Endothelial cell of umbilical vein (primary cell): ENCODE results near the gene TTC23L. TPM values are rescaled to one million over a fixed set of nuclear protein-coding genes. Genes with fewer than 3 reads are reported as not detected.

Experiments used
- BruUV-seq: library from RNA; stranded (reverse); fragments of 400-500 nt; replicated peaks from 2 replicates; lab custom pipeline; 2021; lab: Mats Ljungman, UMichigan
- CTCF ChIA-PET: fragments of 300-600, 350-600 bp; sonication (Branson Sonifier 250); formaldehyde crosslinking; loops from one replicate; lab custom pipeline; 2021; ENCODE audit warnings: antibody characterized with exemption, inconsistent platforms; lab: Charles Lee
- POLR2A ChIA-PET: fragments of 300-600, 350-600 bp; sonication (Branson Sonifier 250); formaldehyde crosslinking; loops from one replicate; lab custom pipeline; 2021; ENCODE audit warnings: antibody characterized with exemption, inconsistent platforms; lab: Charles Lee
- DNase-seq: peaks from one replicate; pipeline ENCODE4 v3.0.0-alpha.2; 2011; ENCODE audit warnings: low read depth, low spot score
- FAIRE-seq: peaks from 2 replicates; lab custom pipeline; 2011; peaks lifted over from hg19 to GRCh38; lab: Jason Lieb, UNC
- H2AFZ ChIP-seq: 2 replicates; pipeline ENCODE4 v1.6.0; 2012; ENCODE audit warnings: low read depth, low read length, control low read depth, inconsistent platforms
- H3K27ac ChIP-seq: 2 replicates; pipeline ENCODE4 v1.5.1; 2011; ENCODE audit warnings: low read depth, mild to moderate bottlenecking, control low read depth, low read length, moderate library complexity; ENCODE audit not compliant: insufficient read depth
- H3K27me3 ChIP-seq, 2 experiments: 2 replicates each; pipeline versions ENCODE4 v1.6.0 to v1.6.1; 2011; ENCODE audit warnings: low read length in 2 of 2, mixed read lengths in 1 of 2; ENCODE audit not compliant: control insufficient read depth in 2 of 2, insufficient read depth in 2 of 2
- H3K36me3 ChIP-seq, 2 experiments: 2 replicates in 1 of 2; 3 replicates in 1 of 2; pipeline ENCODE4 v1.5.1; 2011; ENCODE audit warnings: low read length in 2 of 2, mild to moderate bottlenecking in 1 of 2, moderate library complexity in 1 of 2; ENCODE audit not compliant: control insufficient read depth in 2 of 2, insufficient read depth in 2 of 2; ENCODE audit errors: extremely low read depth in 1 of 2
- H3K4me1 ChIP-seq: 3 replicates; pipeline ENCODE4 v1.5.1; 2011; ENCODE audit warnings: mild to moderate bottlenecking, low read length; ENCODE audit not compliant: control insufficient read depth, insufficient read depth; ENCODE audit errors: extremely low read depth
- H3K4me2 ChIP-seq: 2 replicates; pipeline ENCODE4 v1.6.1; 2011; ENCODE audit warnings: low read length, control low read depth, mixed read lengths; ENCODE audit not compliant: insufficient read depth
- H3K4me3 ChIP-seq, 3 experiments: fragments of 200-600 bp in 1 of 3; sonication (generic), shearing (Covaris generic) in 1 of 3; replicated peaks in 1 of 3; 2 replicates each; pipeline ENCODE4 v1.5.1; 2011 to 2016; ENCODE audit warnings: control low read depth in 3 of 3, low read length in 3 of 3, mild to moderate bottlenecking in 2 of 3, inconsistent platforms in 1 of 3, low read depth in 1 of 3, moderate library complexity in 1 of 3; ENCODE audit not compliant: insufficient read depth in 1 of 3
- H3K79me2 ChIP-seq: 2 replicates; pipeline ENCODE4 v1.6.0; 2012; ENCODE audit warnings: low read length, inconsistent platforms; ENCODE audit not compliant: control insufficient read depth, insufficient read depth
- H3K9ac ChIP-seq: replicated peaks from 2 replicates; pipeline ENCODE3; 2011; ENCODE audit warnings: low read length, control low read depth; ENCODE audit not compliant: insufficient read depth; ENCODE audit errors: extremely low read depth
- H3K9me1 ChIP-seq: replicated peaks from 3 replicates; pipeline ENCODE4 v1.6.0; 2011; ENCODE audit warnings: mild to moderate bottlenecking, low read length; ENCODE audit not compliant: control insufficient read depth, insufficient read depth; ENCODE audit errors: extremely low read depth
- H3K9me3 ChIP-seq: replicated peaks from 2 replicates; pipeline ENCODE4 v1.5.1; 2012; ENCODE audit warnings: low read length, inconsistent platforms; ENCODE audit not compliant: control insufficient read depth, insufficient read depth
- H4K20me1 ChIP-seq: replicated peaks from 2 replicates; pipeline ENCODE3; 2011; ENCODE audit warnings: mild to moderate bottlenecking, low read length; ENCODE audit not compliant: control insufficient read depth, insufficient read depth; ENCODE audit errors: extremely low read depth
- CTCF ChIP-seq, 2 donors: IDR thresholded peaks; 1 replicate in 1 of 2; 2 replicates in 1 of 2; pipeline ENCODE4 v1.5.1; 2011; ENCODE audit warnings: low read length in 2 of 2, mild to moderate bottlenecking in 2 of 2, moderate library complexity in 2 of 2, control low read depth in 1 of 2, inconsistent platforms in 1 of 2, low read depth in 1 of 2; ENCODE audit not compliant: insufficient read depth in 1 of 2; ENCODE audit errors: extremely low read depth in 1 of 2
- EZH2 ChIP-seq: IDR thresholded peaks from 2 replicates; pipeline ENCODE4 v1.6.1; 2012; ENCODE audit warnings: borderline replicate concordance, low read depth, mild to moderate bottlenecking, moderate library complexity, low read length, inconsistent platforms; ENCODE audit not compliant: severe bottlenecking
- FOS ChIP-seq: IDR thresholded peaks from 2 replicates; pipeline ENCODE4 v1.6.1; 2011; ENCODE audit warnings: mild to moderate bottlenecking, low read length, moderate library complexity, borderline replicate concordance; ENCODE audit not compliant: insufficient read depth
- GATA2 ChIP-seq: IDR thresholded peaks from 2 replicates; pipeline ENCODE4 v1.7.0; 2011; ENCODE audit warnings: low read depth, mild to moderate bottlenecking, moderate library complexity, mixed read lengths, low read length; ENCODE audit not compliant: insufficient read length, insufficient read depth
- JUN ChIP-seq: IDR thresholded peaks from 2 replicates; pipeline ENCODE4 v1.6.1; 2011; ENCODE audit warnings: borderline replicate concordance, low read depth; ENCODE audit not compliant: insufficient read length, insufficient read depth
- MYC ChIP-seq: IDR thresholded peaks from one replicate; pipeline ENCODE4 v1.6.1; 2011; ENCODE audit warnings: mild to moderate bottlenecking, low read depth, low read length
- POLR2A ChIP-seq: IDR thresholded peaks from 2 replicates; pipeline ENCODE4 v1.6.1; 2012; ENCODE audit warnings: low read depth, mild to moderate bottlenecking, control low read depth, low read length
- POLR2AphosphoS5 ChIP-seq: IDR thresholded peaks from 2 replicates; pipeline ENCODE4 v1.6.1; 2012; ENCODE audit warnings: low read depth, mild to moderate bottlenecking, control low read depth, low read length, moderate library complexity; ENCODE audit not compliant: insufficient read depth
- dilution Hi-C: fragments of 300-500 bp; cut with MboI; formaldehyde crosslinking; loops from one replicate; pipeline ENCODE4 v1.15.0; 2019; ENCODE audit warnings: low sequenced_read_pairs; ENCODE audit not compliant: extremely low pct_ligation_motif_present
- intact Hi-C: fragments of 100-400 bp; cut with micrococcal nuclease; formaldehyde crosslinking; loops from one replicate; pipeline ENCODE4 v1.10.0; 2022
- polyA plus RNA-seq, 4 experiments: library from polyadenylated mRNA; depleted of rRNA in 3 of 4; stranded (reverse) in 3 of 4; unstranded in 1 of 4; fragments of >200 nt; gene quantifications; 2 replicates each; pipeline versions ENCODE4 v1.2.1 to v1.2.3, GENCODE V29; 2011 to 2012; ENCODE audit warnings: missing spikeins in 1 of 4
- total RNA-seq: library from RNA; stranded (reverse); gene quantifications from 2 replicates; pipeline ENCODE4 v1.2.3, GENCODE V29; 2021
- TF ChIP-seq, protein P1 (sequence below): IDR thresholded peaks from 2 replicates; pipeline ENCODE4 v1.6.1; 2011; ENCODE audit not compliant: insufficient read depth, insufficient read length

Gene TTC23L
- total and polyA plus RNA-seq, 2 donors (not counting 3 experiments of a cell fraction or from before 2014, with no cell fraction given), result not detected

- no peak overlapping the region for H3K9ac ChIP-seq
- peaks cover 41% of the 10 kb centered on the region for H3K79me2 ChIP-seq
- CTCF ChIA-PET, result no interaction called here
- no peak for FAIRE-seq
- peaks cover 8 to 11% of the 10 kb centered on the region in 2 experiments for H3K36me3 ChIP-seq
- dilution Hi-C loops, result no loop called here
- no peaks in the 10 kb centered on the region for H4K20me1 ChIP-seq
- no peak overlapping the region for H3K4me3 ChIP-seq
- POLR2A ChIA-PET, result no interaction called here
- no peaks in the 10 kb centered on the region for H3K9me3 ChIP-seq
- no peak for DNase-seq
- peaks cover 22% of the 10 kb centered on the region for H3K4me1 ChIP-seq
- H3K9me1 ChIP-seq, result no peaks in the 10 kb centered on the region
- no TSS peak for BruUV-seq
- no peak for TF ChIP-seq POLR2AphosphoS5
- no peak for TF ChIP-seq JUN
- no peak for TF ChIP-seq FOS
- TF ChIP-seq, protein P1, sequence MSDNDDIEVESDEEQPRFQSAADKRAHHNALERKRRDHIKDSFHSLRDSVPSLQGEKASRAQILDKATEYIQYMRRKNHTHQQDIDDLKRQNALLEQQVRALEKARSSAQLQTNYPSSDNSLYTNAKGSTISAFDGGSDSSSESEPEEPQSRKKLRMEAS, result no peak
- TF ChIP-seq GATA2, result no peak
- TF ChIP-seq MYC, result no peak
- TF ChIP-seq CTCF (IDR thresholded peaks at IDR 0.05; ENCODE audit: extremely low read depth in 1 of 2, insufficient read depth in 1 of 2, low read depth in 1 of 2, low read length in 2 of 2), result no peak
- TF ChIP-seq EZH2, result no peak
- TF ChIP-seq POLR2A, result no peak
- no peak overlapping the region for H3K27ac ChIP-seq
- no peak overlapping the region for H2AFZ ChIP-seq
- no peak overlapping the region for H3K4me2 ChIP-seq
- intact Hi-C loops, result no loop called here
- no peaks in the 10 kb centered on the region for H3K27me3 ChIP-seq
Observed at GRCh38 chr5:34932947-34933346, 94.0 kb downstream of the TTC23L start.
